Lung (tissue), 12 donors: ENCODE measurements around the gene TEKTIP1. TPM values are rescaled to one million over a fixed set of nuclear protein-coding genes. Genes with fewer than 3 reads are reported as not detected.
"Not testable (repeated sequence)": the region's sequence is repeated elsewhere in the genome, so short reads cannot be mapped to it uniquely, and the experiment has no call there.

ENCODE experiments used
- ATAC-seq: fragments of 200-7000 bp; cut with Tn5 transposase; one replicate; pipeline ENCODE4 v1.9.1; 2020; ENCODE audit warnings: moderate number of reproducible peaks; ENCODE audit not compliant: insufficient read depth, low FRiP score
- DNase-seq, 3 donors: peaks; one replicate each; pipeline ENCODE4 v3.0.0-alpha.2; 2013 to 2017
- H3K27ac ChIP-seq, 2 donors: one replicate each; pipeline ENCODE4 v1.5.1; 2013; ENCODE audit warnings: mild to moderate bottlenecking in 2 of 2, moderate library complexity in 2 of 2, control low read depth in 1 of 2, inconsistent platforms in 1 of 2, low read depth in 1 of 2, low read length in 1 of 2
- H3K27me3 ChIP-seq, 3 donors: one replicate each; pipeline ENCODE4 v1.5.1; 2013; ENCODE audit warnings: low read length in 2 of 3; ENCODE audit not compliant: control insufficient read depth in 3 of 3, insufficient read depth in 3 of 3
- H3K36me3 ChIP-seq, 4 donors: one replicate each; pipeline ENCODE4 v1.5.1; 2013; ENCODE audit warnings: low read length in 4 of 4, mild to moderate bottlenecking in 1 of 4, moderate library complexity in 1 of 4; ENCODE audit not compliant: control insufficient read depth in 4 of 4, insufficient read depth in 4 of 4
- H3K4me1 ChIP-seq, 5 donors: one replicate each; pipeline ENCODE4 v1.5.1; 2013; ENCODE audit warnings: low read length in 5 of 5, mild to moderate bottlenecking in 2 of 5, moderate library complexity in 1 of 5; ENCODE audit not compliant: control insufficient read depth in 5 of 5, insufficient read depth in 5 of 5
- H3K4me3 ChIP-seq: one replicate; pipeline ENCODE4 v1.5.1; 2013; ENCODE audit warnings: mild to moderate bottlenecking, control low read depth, moderate library complexity
- H3K9ac ChIP-seq, 2 donors: one replicate each; pipeline ENCODE4 v1.5.1; 2013; ENCODE audit warnings: low read length in 2 of 2, control low read depth in 1 of 2; ENCODE audit not compliant: insufficient read depth in 1 of 2
- H3K9me3 ChIP-seq, 4 donors: one replicate each; pipeline ENCODE4 v1.5.1; 2013; ENCODE audit warnings: low read length in 3 of 4, mild to moderate bottlenecking in 1 of 4, moderate library complexity in 1 of 4; ENCODE audit not compliant: control insufficient read depth in 4 of 4, insufficient read depth in 3 of 4
- WGBS, 2 donors: extraction: QIAGEN DNeasy Blood & Tissue Kit; methylation state at CpG; one replicate each; pipeline ENCODE4 v1.1.7; 2013; 5-methylcytosine and 5-hydroxymethylcytosine counted together
- polyA plus RNA-seq, 2 donors: library from polyadenylated mRNA; stranded (reverse); fragments of 200-250 nt; gene quantifications; one replicate each; pipeline ENCODE4 v1.2.1, GENCODE V29; 2013
- total RNA-seq, 2 donors: library from RNA; depleted of rRNA in 1 of 2; stranded (reverse); fragments of >200 nt in 1 of 2; gene quantifications; one replicate each; pipeline ENCODE4 v1.2.1, GENCODE V29; 2014 to 2021
- TF ChIP-seq, protein P1 (sequence below): IDR thresholded peaks from 2 replicates; pipeline ENCODE4 v1.5.1; 2012; ENCODE audit warnings: mild to moderate bottlenecking; ENCODE audit errors: control extremely low read depth, extremely low read depth
- donor health status: control.
- donor health status: control.
- donor health status: Bipolar disorder and iron deficiency.
- donor health status: healthy.
- donor health status: DM: yes; HTN: yes; CAD: no.

The TEKTIP1 gene
- total and polyA plus RNA-seq, 4 donors, result 0.20 to 5.8 (median 0.91) TPM

DNA sequence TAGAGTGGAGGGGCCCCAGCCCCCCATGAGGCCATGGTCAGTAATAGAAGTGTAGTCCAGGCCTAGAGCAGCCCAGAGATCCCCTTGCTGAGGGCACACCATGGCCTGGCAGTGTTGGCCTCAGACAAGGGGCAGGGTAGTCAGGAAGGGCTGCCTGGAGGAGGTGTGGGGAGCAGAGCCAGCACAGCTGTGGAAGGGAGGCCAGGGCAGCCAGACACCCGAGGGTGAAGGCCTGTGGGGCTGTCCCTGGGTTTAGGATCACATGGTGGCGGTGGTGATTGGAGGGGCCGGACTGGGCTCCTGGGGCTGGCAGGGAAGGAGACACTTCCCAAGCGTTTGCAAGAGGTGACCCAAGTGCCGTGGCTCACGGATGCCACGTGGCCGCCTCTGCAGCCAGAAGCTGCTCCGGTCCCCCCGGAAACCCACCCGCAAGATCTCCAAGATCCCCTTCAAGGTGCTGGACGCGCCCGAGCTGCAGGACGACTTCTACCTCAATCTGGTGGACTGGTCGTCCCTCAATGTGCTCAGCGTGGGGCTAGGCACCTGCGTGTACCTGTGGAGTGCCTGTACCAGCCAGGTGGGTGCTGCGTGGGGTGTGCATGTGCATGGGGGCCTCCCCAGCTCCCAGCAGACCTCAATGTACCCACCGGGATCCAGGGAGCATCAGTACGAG is 11.6 kb upstream of the TEKTIP1 start:
- WGBS, 2 donors, result 97 to 98% methylated on average over 21 of the region's 21 CpGs
- DNase-seq, result no peak
- TF ChIP-seq, protein P1, sequence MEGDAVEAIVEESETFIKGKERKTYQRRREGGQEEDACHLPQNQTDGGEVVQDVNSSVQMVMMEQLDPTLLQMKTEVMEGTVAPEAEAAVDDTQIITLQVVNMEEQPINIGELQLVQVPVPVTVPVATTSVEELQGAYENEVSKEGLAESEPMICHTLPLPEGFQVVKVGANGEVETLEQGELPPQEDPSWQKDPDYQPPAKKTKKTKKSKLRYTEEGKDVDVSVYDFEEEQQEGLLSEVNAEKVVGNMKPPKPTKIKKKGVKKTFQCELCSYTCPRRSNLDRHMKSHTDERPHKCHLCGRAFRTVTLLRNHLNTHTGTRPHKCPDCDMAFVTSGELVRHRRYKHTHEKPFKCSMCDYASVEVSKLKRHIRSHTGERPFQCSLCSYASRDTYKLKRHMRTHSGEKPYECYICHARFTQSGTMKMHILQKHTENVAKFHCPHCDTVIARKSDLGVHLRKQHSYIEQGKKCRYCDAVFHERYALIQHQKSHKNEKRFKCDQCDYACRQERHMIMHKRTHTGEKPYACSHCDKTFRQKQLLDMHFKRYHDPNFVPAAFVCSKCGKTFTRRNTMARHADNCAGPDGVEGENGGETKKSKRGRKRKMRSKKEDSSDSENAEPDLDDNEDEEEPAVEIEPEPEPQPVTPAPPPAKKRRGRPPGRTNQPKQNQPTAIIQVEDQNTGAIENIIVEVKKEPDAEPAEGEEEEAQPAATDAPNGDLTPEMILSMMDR, result no peak
- Histone ChIP-seq H3K27ac (no peak overlapping the region), H3K27me3 (no peaks in the 10 kb centered on the region), H3K4me1 (no peaks in the 10 kb centered on the region), H3K4me3 (no peak overlapping the region), H3K36me3 (peaks cover 7 to 71% (median 33%) of the 10 kb centered on the region in 4 donors), H3K9ac (no peak overlapping the region), H3K9me3 (no peaks in the 10 kb centered on the region)
- no peak for ATAC-seq

DNA sequence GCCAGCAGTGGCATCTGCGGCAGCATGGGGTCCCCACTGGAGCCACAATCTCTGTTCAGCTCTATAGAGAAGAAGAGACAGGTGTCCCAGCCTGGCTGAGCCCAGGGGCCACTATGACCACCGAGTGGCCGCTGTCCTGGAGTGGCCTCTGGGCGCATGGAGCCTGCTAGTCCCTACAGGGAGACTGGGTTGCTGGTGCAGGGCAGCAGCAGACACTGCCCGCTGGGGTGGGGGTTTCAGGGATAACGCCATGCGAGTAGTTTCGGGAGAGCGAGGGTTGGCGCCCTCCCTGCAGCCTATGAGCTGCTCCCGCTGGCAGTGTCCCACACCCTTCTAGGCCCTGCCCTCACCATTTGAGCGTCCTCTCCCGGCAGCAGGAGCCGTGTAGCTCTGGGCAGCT is 10.9 kb upstream of the TEKTIP1 start:
- TF ChIP-seq, protein P1, result no peak
- no peaks in the 10 kb centered on the region for H3K27me3 ChIP-seq
- no peak overlapping the region for H3K4me3 ChIP-seq
- ATAC-seq, result no peak
- DNase-seq, result no peak
- H3K9ac ChIP-seq, result no peak overlapping the region
- 97 to 99% methylated on average over 13 to 14 of the region's 14 CpGs for WGBS, 2 donors
- peaks cover 7 to 74% (median 36%) of the 10 kb centered on the region in 4 donors for H3K36me3 ChIP-seq
- no peaks in the 10 kb centered on the region for H3K4me1 ChIP-seq
- H3K9me3 ChIP-seq, result no peaks in the 10 kb centered on the region
- H3K27ac ChIP-seq, result no peak overlapping the region

- DNase-seq, result no peak
- no peak overlapping the region for H3K4me3 ChIP-seq
- H3K27ac ChIP-seq, result no peak overlapping the region
- H3K9me3 ChIP-seq, result no peaks in the 10 kb centered on the region
- no peak overlapping the region for H3K9ac ChIP-seq
- TF ChIP-seq, protein P1, result no peak
- H3K36me3 ChIP-seq, result peaks cover 7 to 75% (median 37%) of the 10 kb centered on the region in 4 donors
- H3K27me3 ChIP-seq, result no peaks in the 10 kb centered on the region
- ATAC-seq, result no peak
- 94 to 100% methylated on average over 20 of the region's 20 CpGs for WGBS, 2 donors
- H3K4me1 ChIP-seq, result no peaks in the 10 kb centered on the region
Measured at GRCh38 chr19:3528539-3529211, 10.3 kb upstream of the TEKTIP1 start.

DNA sequence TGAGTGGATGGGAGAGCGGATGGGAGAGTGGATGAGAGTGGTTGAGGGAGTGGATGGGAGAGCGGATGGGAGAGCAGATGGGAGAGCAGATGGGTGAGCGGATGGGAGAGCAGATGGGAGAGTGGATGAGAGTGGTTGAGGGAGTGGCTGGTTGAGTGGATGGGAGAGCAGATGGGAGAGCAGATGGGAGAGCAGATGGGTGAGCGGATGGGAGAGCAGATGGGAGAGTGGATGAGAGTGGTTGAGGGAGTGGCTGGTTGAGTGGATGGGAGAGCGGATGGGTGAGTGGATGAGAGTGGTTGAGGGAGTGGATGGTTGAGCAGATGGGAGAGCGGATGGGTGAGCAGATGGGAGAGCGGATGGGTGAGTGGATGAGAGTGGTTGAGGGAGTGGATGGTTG is 9.7 kb upstream of the TEKTIP1 start:
- not testable (repeated sequence) for H3K27ac ChIP-seq, H3K9ac ChIP-seq, H3K27me3 ChIP-seq, H3K9me3 ChIP-seq, DNase-seq, H3K4me1 ChIP-seq, ATAC-seq, H3K4me3 ChIP-seq
- WGBS, 2 donors, result 98 to 99% methylated on average over 7 of the region's 7 CpGs
- H3K36me3 ChIP-seq, result peaks cover 7 to 73% (median 35%) of the 10 kb centered on the region in 4 donors
